ENCODE results near the gene IFT27. TPM values are rescaled to one million over a fixed set of nuclear protein-coding genes. Genes with fewer than 3 reads are reported as not detected.
A peak's percentile ranks its signal among the peaks of the same experiment; 100 is the strongest.

Gene IFT27
- total RNA-seq, 1 donor from 2014 or later = 2.7 TPM

DNA sequence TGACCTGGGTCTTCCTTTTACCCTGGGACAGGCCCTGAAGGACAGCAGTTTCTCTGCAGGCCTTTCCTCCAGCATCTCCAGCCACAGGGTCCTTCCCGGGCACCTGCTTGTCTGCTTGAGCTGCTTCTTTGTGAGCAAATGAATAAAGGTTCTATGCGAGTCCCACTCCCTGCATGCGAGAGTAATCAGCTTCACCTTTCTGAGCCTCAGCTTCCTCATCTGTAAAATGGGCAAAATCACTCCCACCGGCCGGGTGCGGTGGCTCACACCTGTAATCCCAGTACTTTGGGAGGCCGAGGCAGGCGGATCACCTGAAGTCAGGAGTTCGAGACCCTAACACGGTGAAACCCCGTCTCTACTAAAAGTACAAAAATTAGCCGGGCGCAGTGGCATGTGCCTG lies 31.1 kb downstream of the IFT27 start:
- intact Hi-C loops (cut with DNase I) = no loop called here
- no peak for DNase-seq (ENCODE audit: low spot score in 2 of 2)

DNA sequence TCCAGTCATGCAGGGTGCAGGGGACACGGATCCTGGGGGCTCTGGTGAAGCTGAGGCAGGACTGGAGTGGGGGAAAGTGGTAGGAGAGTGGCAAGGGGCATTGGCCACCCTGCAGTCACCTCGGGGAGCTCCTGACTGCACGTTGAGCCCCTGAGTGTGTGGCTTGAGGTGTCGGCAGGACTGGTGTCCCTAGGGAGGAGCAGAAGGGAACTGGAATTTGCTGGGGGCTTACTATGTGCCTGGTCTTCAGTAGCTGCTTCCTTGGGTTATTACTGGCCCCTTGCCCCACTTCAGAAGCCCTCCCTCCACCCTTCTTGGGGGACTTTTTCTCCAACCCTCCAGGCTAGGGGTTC lies 31.5 kb downstream of the IFT27 start:
- DNase-seq (ENCODE audit: low spot score in 2 of 2) = no peak
- H3K27me3 ChIP-seq = no peaks in the 10 kb centered on the region
- TF ChIP-seq, protein P1, sequence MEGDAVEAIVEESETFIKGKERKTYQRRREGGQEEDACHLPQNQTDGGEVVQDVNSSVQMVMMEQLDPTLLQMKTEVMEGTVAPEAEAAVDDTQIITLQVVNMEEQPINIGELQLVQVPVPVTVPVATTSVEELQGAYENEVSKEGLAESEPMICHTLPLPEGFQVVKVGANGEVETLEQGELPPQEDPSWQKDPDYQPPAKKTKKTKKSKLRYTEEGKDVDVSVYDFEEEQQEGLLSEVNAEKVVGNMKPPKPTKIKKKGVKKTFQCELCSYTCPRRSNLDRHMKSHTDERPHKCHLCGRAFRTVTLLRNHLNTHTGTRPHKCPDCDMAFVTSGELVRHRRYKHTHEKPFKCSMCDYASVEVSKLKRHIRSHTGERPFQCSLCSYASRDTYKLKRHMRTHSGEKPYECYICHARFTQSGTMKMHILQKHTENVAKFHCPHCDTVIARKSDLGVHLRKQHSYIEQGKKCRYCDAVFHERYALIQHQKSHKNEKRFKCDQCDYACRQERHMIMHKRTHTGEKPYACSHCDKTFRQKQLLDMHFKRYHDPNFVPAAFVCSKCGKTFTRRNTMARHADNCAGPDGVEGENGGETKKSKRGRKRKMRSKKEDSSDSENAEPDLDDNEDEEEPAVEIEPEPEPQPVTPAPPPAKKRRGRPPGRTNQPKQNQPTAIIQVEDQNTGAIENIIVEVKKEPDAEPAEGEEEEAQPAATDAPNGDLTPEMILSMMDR (IDR thresholded peaks at IDR 0.05) = no peak
- intact Hi-C loops (cut with DNase I) = no loop called here
- H3K27ac ChIP-seq = no peak overlapping the region
- H3K4me1 ChIP-seq = no peaks in the 10 kb centered on the region
- H3K9me3 ChIP-seq = no peaks in the 10 kb centered on the region
- no peak overlapping the region for H3K4me3 ChIP-seq
- no peaks in the 10 kb centered on the region for H3K36me3 ChIP-seq

More for the DNA sequence above, 31.1 kb downstream of the IFT27 start:
- Histone ChIP-seq H3K4me3 (no peak overlapping the region), H3K27me3 (no peaks in the 10 kb centered on the region), H3K9me3 (no peaks in the 10 kb centered on the region), H3K4me1 (no peaks in the 10 kb centered on the region), H3K27ac (no peak overlapping the region), H3K36me3 (no peaks in the 10 kb centered on the region)
- TF ChIP-seq, protein P1 (IDR thresholded peaks at IDR 0.05) = no peak

- Histone ChIP-seq H3K27me3 (no peaks in the 10 kb centered on the region), H3K4me1 (no peaks in the 10 kb centered on the region), H3K36me3 (no peaks in the 10 kb centered on the region), H3K27ac (no peak overlapping the region), H3K4me3 (no peak overlapping the region), H3K9me3 (no peaks in the 10 kb centered on the region)
- TF ChIP-seq, protein P1 (IDR thresholded peaks at IDR 0.05) = no peak
- intact Hi-C loops (cut with DNase I) = no loop called here
- DNase-seq (ENCODE audit: low spot score in 2 of 2) = no peak
These were observed 32.1 kb downstream of the IFT27 start for GRCh38 chr22:36743591-36744412.

DNA sequence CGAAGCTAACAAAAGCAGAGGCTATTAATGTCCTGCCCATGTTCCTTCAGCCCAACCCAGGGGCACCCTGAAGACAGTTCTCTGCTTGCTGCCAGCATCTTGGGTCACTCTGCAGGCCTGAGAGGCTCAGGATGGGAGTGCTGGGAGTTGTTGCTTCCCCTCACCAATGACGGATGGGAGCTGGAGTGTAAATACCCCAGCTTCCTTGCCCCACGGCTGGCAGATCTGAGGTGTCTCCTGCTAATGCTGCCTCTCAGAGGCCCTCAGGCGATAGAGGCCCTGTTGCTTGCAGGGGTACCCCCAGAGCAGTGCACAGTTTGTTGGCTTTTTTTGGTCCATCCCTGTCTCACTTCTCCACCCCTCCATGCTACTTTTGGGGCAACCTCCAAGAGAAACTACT lies 32.9 kb downstream of the IFT27 start:
- no peaks in the 10 kb centered on the region for H3K27me3 ChIP-seq
- no peak overlapping the region for H3K4me3 ChIP-seq
- H3K4me1 ChIP-seq = no peaks in the 10 kb centered on the region
- TF ChIP-seq, protein P1 (IDR thresholded peaks at IDR 0.05) = no peak
- DNase-seq (ENCODE audit: low spot score in 2 of 2) = no peak
- no peak overlapping the region for H3K27ac ChIP-seq
- H3K9me3 ChIP-seq = no peaks in the 10 kb centered on the region
- intact Hi-C loops (cut with DNase I) = no loop called here
- no peaks in the 10 kb centered on the region for H3K36me3 ChIP-seq

DNA sequence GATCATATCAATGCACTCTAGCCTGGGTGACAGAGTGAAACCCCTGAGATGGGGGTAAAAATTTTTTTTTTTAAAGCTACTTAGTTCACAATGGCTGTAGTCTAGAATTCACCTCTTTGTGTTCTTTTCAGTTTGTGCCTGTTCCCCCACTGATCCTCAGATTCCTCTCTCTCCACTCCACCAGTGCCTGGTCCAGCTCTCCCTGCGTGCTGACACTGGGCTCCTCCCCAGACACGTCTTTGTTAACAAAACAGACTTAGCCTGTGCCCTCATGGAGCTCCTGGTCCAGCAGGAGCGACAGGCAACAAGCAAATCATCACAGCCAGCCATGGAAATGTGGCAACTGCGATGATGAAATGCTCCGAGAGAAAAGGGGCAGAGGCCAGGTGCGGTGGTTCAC lies 34.0 kb downstream of the IFT27 start:
- intact Hi-C loops (cut with DNase I) = no loop called here
- H3K27me3 ChIP-seq = no peaks in the 10 kb centered on the region
- TF ChIP-seq, protein P1 (IDR thresholded peaks at IDR 0.05) = no peak

More for the DNA sequence above, 34.0 kb downstream of the IFT27 start:
- Histone ChIP-seq H3K9me3 (no peaks in the 10 kb centered on the region), H3K27ac (no peak overlapping the region), H3K4me1 (no peaks in the 10 kb centered on the region), H3K4me3 (no peak overlapping the region), H3K36me3 (no peaks in the 10 kb centered on the region)
- DNase-seq (ENCODE audit: low spot score in 2 of 2) = peak in 1 of 2 donors; percentile 13

Measured in ascending aorta (tissue), 2 donors.